ENCODE results near the gene SLC43A1. TPM values are rescaled to one million over a fixed set of nuclear protein-coding genes. Genes with fewer than 3 reads are reported as not detected.

Gene SLC43A1
- total RNA-seq, 1 experiment from 2014 or later, result 30.7 TPM

GRCh38 chr11:57512646-57513451 lies 2.7 kb downstream of the SLC43A1 start:
- Histone ChIP-seq H3K4me3 (ENCODE audit: insufficient read depth, low read depth, low read length) (no peak overlapping the region), H3K27me3 (ENCODE audit: control insufficient read depth, insufficient read depth, low read length) (peaks cover 20% of the 10 kb centered on the region), H3K36me3 (replicated peaks; ENCODE audit: control insufficient read depth, insufficient read depth, low read length) (no peaks in the 10 kb centered on the region)
- DNase-seq, result no peak

DNA sequence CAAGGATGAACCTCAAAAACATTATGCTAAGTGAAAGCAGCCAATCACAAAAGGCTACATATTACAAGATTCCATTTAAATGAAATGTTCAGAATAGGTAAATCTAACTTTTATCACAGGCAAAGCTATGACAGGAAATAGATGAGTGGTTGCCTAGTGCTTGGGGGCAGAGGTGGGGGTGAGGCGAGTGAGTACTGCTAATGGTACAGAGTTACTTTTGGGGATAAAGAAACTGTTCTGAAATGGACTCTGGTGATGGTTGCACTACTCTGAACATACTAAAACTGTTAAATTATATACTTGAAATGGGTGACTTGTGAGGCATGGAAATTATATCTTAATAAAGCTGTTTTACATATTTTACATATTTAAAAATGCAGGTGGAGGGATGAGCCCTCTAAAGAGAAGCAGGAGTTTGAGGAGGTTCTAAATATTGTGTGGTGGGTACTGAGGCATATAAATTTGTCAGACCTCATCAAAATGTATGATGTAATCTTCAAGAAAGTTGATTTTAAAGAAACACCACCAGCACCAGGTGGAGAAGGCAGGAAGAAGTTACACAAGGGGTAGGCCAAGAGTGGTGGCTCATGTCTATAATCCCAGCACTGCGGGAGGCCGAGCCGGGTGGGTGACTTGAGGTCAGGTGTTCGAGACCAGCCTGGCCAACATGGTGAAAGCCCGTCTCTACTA lies 3.6 kb downstream of the SLC43A1 start:
- no peak for DNase-seq
- Histone ChIP-seq H3K4me3 (ENCODE audit: insufficient read depth, low read depth, low read length) (no peak overlapping the region), H3K36me3 (replicated peaks; ENCODE audit: control insufficient read depth, insufficient read depth, low read length) (no peaks in the 10 kb centered on the region), H3K27me3 (ENCODE audit: control insufficient read depth, insufficient read depth, low read length) (peaks cover 18% of the 10 kb centered on the region)

GRCh38 chr11:57508341-57509170 lies 6.9 kb downstream of the SLC43A1 start:
- Histone ChIP-seq H3K36me3 (replicated peaks; ENCODE audit: control insufficient read depth, insufficient read depth, low read length) (no peaks in the 10 kb centered on the region), H3K27me3 (ENCODE audit: control insufficient read depth, insufficient read depth, low read length) (peaks cover 1% of the 10 kb centered on the region; the same call in 1 of the 2 replicates), H3K4me3 (ENCODE audit: insufficient read depth, low read depth, low read length) (no peak overlapping the region)
- DNase-seq, result no peak

- DNase-seq, result no peak
- Histone ChIP-seq H3K27me3 (ENCODE audit: control insufficient read depth, insufficient read depth, low read length) (no peaks in the 10 kb centered on the region), H3K4me3 (ENCODE audit: insufficient read depth, low read depth, low read length) (no peak overlapping the region), H3K36me3 (replicated peaks; ENCODE audit: control insufficient read depth, insufficient read depth, low read length) (no peaks in the 10 kb centered on the region)
Measured at GRCh38 chr11:57506522-57506921, 9.0 kb downstream of the SLC43A1 start.

- no peak for DNase-seq
Measured at GRCh38 chr11:57504511-57504910, 11.0 kb downstream of the SLC43A1 start.

GRCh38 chr11:57502870-57503269 lies 12.6 kb downstream of the SLC43A1 start:
- Histone ChIP-seq H3K27me3 (ENCODE audit: control insufficient read depth, insufficient read depth, low read length) (no peaks in the 10 kb centered on the region), H3K4me3 (ENCODE audit: insufficient read depth, low read depth, low read length) (no peak overlapping the region), H3K36me3 (replicated peaks; ENCODE audit: control insufficient read depth, insufficient read depth, low read length) (peaks cover 5% of the 10 kb centered on the region)
- DNase-seq, result no peak

More at GRCh38 chr11:57504511-57504910, 11.0 kb downstream of the SLC43A1 start:
- Histone ChIP-seq H3K4me3 (ENCODE audit: insufficient read depth, low read depth, low read length) (no peak overlapping the region), H3K27me3 (ENCODE audit: control insufficient read depth, insufficient read depth, low read length) (no peaks in the 10 kb centered on the region), H3K36me3 (replicated peaks; ENCODE audit: control insufficient read depth, insufficient read depth, low read length) (peaks cover 2% of the 10 kb centered on the region)

DNA sequence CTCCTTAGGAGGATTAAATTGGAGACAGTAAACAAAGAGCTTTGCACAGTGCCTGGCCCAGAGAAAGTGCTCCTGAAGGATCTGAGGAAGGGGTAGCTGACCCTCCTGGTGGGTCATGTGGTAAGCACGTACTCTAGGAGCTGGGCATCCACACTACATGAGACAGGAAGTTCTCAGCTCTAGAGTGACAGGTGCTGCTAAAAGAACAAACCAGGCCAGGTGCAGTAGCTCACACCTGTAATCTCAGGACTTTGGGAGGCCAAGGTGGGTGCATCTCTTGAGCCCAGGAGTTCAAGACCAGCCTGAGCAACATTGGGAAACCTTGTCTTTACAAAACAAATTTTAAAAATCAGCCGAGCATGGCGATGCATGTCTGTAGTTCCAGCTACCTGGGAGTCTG lies 13.1 kb downstream of the SLC43A1 start:
- no peak for DNase-seq
- Histone ChIP-seq H3K27me3 (ENCODE audit: control insufficient read depth, insufficient read depth, low read length) (no peaks in the 10 kb centered on the region), H3K36me3 (replicated peaks; ENCODE audit: control insufficient read depth, insufficient read depth, low read length) (peaks cover 6% of the 10 kb centered on the region), H3K4me3 (ENCODE audit: insufficient read depth, low read depth, low read length) (no peak overlapping the region)

- Histone ChIP-seq H3K36me3 (replicated peaks; ENCODE audit: control insufficient read depth, insufficient read depth, low read length) (peaks cover 6% of the 10 kb centered on the region), H3K4me3 (ENCODE audit: insufficient read depth, low read depth, low read length) (no peak overlapping the region)
- DNase-seq, result no peak
Measured at GRCh38 chr11:57501953-57502352, 13.5 kb downstream of the SLC43A1 start.

DNA sequence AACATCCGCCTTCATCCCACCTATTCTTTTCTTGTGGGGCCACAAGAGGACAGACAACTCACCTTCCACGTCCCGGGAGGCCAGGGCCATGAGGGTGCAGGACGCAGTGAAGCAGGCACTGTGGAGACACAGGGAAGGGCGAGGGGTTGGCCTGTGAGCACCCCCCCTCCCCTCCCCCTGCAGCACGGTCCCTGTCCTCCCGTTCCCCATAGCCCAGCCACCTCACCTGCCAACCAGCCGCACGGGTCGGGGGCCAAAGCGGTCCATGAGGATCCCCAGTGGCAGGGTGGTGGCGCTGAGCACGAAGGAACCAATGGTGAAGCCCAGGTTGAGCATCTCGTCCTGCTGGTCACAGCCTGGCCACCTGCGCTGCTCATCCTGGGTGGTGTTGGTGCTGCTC lies 14.6 kb downstream of the SLC43A1 start:
- no peak overlapping the region for H3K4me3 ChIP-seq (ENCODE audit: insufficient read depth, low read depth, low read length)
- DNase-seq, result peak; percentile 49
- H3K36me3 ChIP-seq (replicated peaks; ENCODE audit: control insufficient read depth, insufficient read depth, low read length), result peaks cover 9% of the 10 kb centered on the region
- H3K27me3 ChIP-seq (ENCODE audit: control insufficient read depth, insufficient read depth, low read length), result no peaks in the 10 kb centered on the region

More at GRCh38 chr11:57501953-57502352, 13.5 kb downstream of the SLC43A1 start:
- H3K27me3 ChIP-seq (ENCODE audit: control insufficient read depth, insufficient read depth, low read length), result no peaks in the 10 kb centered on the region

- DNase-seq, result peak; percentile 27
- Histone ChIP-seq H3K27me3 (ENCODE audit: control insufficient read depth, insufficient read depth, low read length) (no peaks in the 10 kb centered on the region), H3K36me3 (replicated peaks; ENCODE audit: control insufficient read depth, insufficient read depth, low read length) (peaks cover 11% of the 10 kb centered on the region), H3K4me3 (ENCODE audit: insufficient read depth, low read depth, low read length) (no peak overlapping the region)
Measured at GRCh38 chr11:57500515-57500914, 15.0 kb downstream of the SLC43A1 start.

- H3K36me3 ChIP-seq (replicated peaks; ENCODE audit: control insufficient read depth, insufficient read depth, low read length), result peaks cover 11% of the 10 kb centered on the region
- peak; percentile 32 for DNase-seq
- no peaks in the 10 kb centered on the region for H3K27me3 ChIP-seq (ENCODE audit: control insufficient read depth, insufficient read depth, low read length)
- peak overlapping the region; percentile 16; the same call in 1 of the 2 replicates for H3K4me3 ChIP-seq (ENCODE audit: insufficient read depth, low read depth, low read length)
Measured at GRCh38 chr11:57499983-57500461, 15.5 kb downstream of the SLC43A1 start.

GRCh38 chr11:57499413-57499982 lies 16.0 kb downstream of the SLC43A1 start:
- DNase-seq, result peak; percentile 100
- H3K36me3 ChIP-seq (replicated peaks; ENCODE audit: control insufficient read depth, insufficient read depth, low read length), result peaks cover 12% of the 10 kb centered on the region
- H3K27me3 ChIP-seq (ENCODE audit: control insufficient read depth, insufficient read depth, low read length), result no peaks in the 10 kb centered on the region
- H3K4me3 ChIP-seq (ENCODE audit: insufficient read depth, low read depth, low read length), result peak overlapping the region; percentile 24

- peaks cover 14% of the 10 kb centered on the region for H3K36me3 ChIP-seq (replicated peaks; ENCODE audit: control insufficient read depth, insufficient read depth, low read length)
- no peak for DNase-seq
- H3K27me3 ChIP-seq (ENCODE audit: control insufficient read depth, insufficient read depth, low read length), result no peaks in the 10 kb centered on the region
- no peak overlapping the region for H3K4me3 ChIP-seq (ENCODE audit: insufficient read depth, low read depth, low read length)
Measured at GRCh38 chr11:57498540-57498939, 17.0 kb downstream of the SLC43A1 start.

Measured in H7 (cell line).